ENCODE measurements around the gene LTA4H.

The LTA4H gene

GRCh38 chr12:96035283-96036236 is at the start of gene LTA4H:
Gene LTA4H, minus strand, starts transcription at chr12:96035587. Its CDS starts 68 bp downstream, at chr12:96035519.
- H3K4me3 ChIP-seq (ENCODE audit: control insufficient read depth, low read depth, low read length) = peak within 1 kb of the TSS; percentile 83
- no peak for TF ChIP-seq CTCF (conservative IDR thresholded peaks at IDR 0.05; ENCODE audit: control insufficient read depth, insufficient read depth, low read depth, low read length)

GRCh38 chr12:96084624-96085023 is 49.2 kb upstream of the LTA4H start:
- H3K4me3 ChIP-seq (ENCODE audit: control insufficient read depth, low read depth, low read length) = no peak overlapping the region
- TF ChIP-seq CTCF (conservative IDR thresholded peaks at IDR 0.05; ENCODE audit: control insufficient read depth, insufficient read depth, low read depth, low read length) = no peak
- DNase-seq (ENCODE audit: low read depth) = no peak

More at GRCh38 chr12:96035283-96036236, at the start of gene LTA4H:
- peak; percentile 98 for DNase-seq (ENCODE audit: low read depth)

- no peak overlapping the region for H3K4me3 ChIP-seq (ENCODE audit: control insufficient read depth, low read depth, low read length)
- peak; percentile 10 for DNase-seq (ENCODE audit: low read depth)
- TF ChIP-seq CTCF (conservative IDR thresholded peaks at IDR 0.05; ENCODE audit: control insufficient read depth, insufficient read depth, low read depth, low read length) = no peak
These were observed 47.8 kb upstream of the LTA4H start for GRCh38 chr12:96083020-96083719.

- no peak for TF ChIP-seq CTCF (conservative IDR thresholded peaks at IDR 0.05; ENCODE audit: control insufficient read depth, insufficient read depth, low read depth, low read length)
- H3K4me3 ChIP-seq (ENCODE audit: control insufficient read depth, low read depth, low read length) = no peak overlapping the region
- no peak for DNase-seq (ENCODE audit: low read depth)
These were observed 46.2 kb upstream of the LTA4H start for GRCh38 chr12:96081596-96081995.

GRCh38 chr12:96078231-96079135 is 43.1 kb upstream of the LTA4H start:
- no peak overlapping the region for H3K4me3 ChIP-seq (ENCODE audit: control insufficient read depth, low read depth, low read length)
- DNase-seq (ENCODE audit: low read depth) = no peak
- no peak for TF ChIP-seq CTCF (conservative IDR thresholded peaks at IDR 0.05; ENCODE audit: control insufficient read depth, insufficient read depth, low read depth, low read length)

GRCh38 chr12:96077081-96077480 is 41.7 kb upstream of the LTA4H start:
- DNase-seq (ENCODE audit: low read depth) = no peak
- TF ChIP-seq CTCF (conservative IDR thresholded peaks at IDR 0.05; ENCODE audit: control insufficient read depth, insufficient read depth, low read depth, low read length) = no peak

More at GRCh38 chr12:96077081-96077480, 41.7 kb upstream of the LTA4H start:
- no peak overlapping the region for H3K4me3 ChIP-seq (ENCODE audit: control insufficient read depth, low read depth, low read length)

Measured in fibroblast of mammary gland (primary cell).